Fibroblast of skin of back (primary cell): ENCODE data around the gene TMEM125.
A peak's percentile ranks its signal among the peaks of the same experiment; 100 is the strongest.

Experiments
- DNase-seq: peaks from one replicate; pipeline ENCODE4 v3.0.0-alpha.2; 2013

The TMEM125 gene

GRCh38 chr1:43274804-43275180 is 5.0 kb downstream of the TMEM125 start:
- no peak for DNase-seq

- DNase-seq, result no peak
These were observed 6.2 kb downstream of the TMEM125 start for GRCh38 chr1:43275826-43276620.

DNA sequence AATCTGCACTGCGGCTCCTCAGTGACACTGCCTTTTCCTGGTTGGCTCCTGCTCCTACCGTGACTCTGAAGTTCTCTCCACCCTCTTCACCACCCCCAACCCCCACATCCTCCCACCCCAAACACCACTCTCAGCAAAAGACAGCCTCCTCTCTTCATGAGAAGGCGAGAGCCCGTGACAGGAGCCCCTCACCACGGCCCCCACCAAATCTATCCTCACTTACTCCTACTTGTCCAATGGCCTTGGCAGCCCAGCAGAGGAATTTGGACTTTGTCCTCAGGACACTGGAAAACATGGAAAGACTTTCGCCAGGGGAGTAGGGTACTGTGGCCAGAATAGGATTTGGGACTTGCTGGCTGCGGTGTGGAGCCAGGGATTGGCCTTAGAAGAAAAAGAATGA is 6.9 kb downstream of the TMEM125 start:
- no peak for DNase-seq

- no peak for DNase-seq
These were observed 7.5 kb downstream of the TMEM125 start for GRCh38 chr1:43277116-43277876.

GRCh38 chr1:43279161-43279560 is 9.4 kb downstream of the TMEM125 start:
- no peak for DNase-seq

DNA sequence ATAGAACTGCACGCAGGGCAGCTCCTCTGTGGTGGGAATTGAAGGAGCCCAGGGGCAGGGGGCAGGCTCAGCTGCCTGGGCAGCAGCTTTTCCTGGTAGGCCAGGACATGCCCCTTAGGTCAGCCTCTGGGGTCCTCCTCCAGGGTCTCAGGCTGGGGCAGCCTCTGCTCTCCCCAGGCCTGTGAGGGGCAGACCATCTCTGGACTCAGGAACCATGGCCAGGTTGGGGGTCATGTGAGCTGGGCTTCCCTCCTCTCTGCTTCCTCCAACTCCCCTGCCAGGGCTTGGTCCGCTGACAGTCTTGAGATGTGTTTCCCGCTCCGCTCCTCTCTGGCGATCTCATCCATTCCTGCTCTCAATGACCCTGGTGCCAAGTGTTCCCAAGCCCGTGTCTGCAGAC is 9.9 kb downstream of the TMEM125 start:
- DNase-seq, result no peak

- no peak for DNase-seq
These were observed 10.9 kb downstream of the TMEM125 start for GRCh38 chr1:43280692-43281091.

- no peak for DNase-seq
These were observed 12.7 kb downstream of the TMEM125 start for GRCh38 chr1:43282220-43283195.

DNA sequence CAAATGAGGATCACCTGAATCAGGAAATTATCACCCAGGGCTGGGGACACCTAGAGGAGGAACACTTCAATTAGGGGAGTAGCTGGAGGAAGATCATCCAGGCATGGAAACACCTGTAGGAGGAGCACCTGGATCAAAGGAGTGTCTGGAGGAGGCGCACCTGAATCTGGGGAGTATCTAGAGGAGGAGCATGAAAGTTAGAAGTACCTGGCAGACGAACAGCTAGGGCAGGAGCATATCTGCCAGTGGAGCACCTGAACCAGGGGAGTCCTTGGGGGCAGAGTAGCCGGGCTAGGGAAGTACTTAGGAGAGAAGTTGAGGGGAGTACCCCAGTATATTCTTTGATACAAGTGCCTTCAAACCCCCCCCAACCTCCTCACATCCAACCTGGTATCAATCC is 14.3 kb downstream of the TMEM125 start:
- no peak for DNase-seq

GRCh38 chr1:43284546-43285110 is 14.8 kb downstream of the TMEM125 start:
- DNase-seq, result no peak

GRCh38 chr1:43285269-43285990 is 15.6 kb downstream of the TMEM125 start, which contains the start of gene C1orf210:
Gene C1orf210, minus strand, starts transcription at chr1:43285581. Its CDS starts 2,311 bp downstream, at chr1:43283270.
- no peak for DNase-seq

- DNase-seq, result no peak
These were observed 16.3 kb downstream of the TMEM125 start for GRCh38 chr1:43286115-43286514.

GRCh38 chr1:43286533-43286932 is 16.8 kb downstream of the TMEM125 start:
- DNase-seq, result no peak

DNA sequence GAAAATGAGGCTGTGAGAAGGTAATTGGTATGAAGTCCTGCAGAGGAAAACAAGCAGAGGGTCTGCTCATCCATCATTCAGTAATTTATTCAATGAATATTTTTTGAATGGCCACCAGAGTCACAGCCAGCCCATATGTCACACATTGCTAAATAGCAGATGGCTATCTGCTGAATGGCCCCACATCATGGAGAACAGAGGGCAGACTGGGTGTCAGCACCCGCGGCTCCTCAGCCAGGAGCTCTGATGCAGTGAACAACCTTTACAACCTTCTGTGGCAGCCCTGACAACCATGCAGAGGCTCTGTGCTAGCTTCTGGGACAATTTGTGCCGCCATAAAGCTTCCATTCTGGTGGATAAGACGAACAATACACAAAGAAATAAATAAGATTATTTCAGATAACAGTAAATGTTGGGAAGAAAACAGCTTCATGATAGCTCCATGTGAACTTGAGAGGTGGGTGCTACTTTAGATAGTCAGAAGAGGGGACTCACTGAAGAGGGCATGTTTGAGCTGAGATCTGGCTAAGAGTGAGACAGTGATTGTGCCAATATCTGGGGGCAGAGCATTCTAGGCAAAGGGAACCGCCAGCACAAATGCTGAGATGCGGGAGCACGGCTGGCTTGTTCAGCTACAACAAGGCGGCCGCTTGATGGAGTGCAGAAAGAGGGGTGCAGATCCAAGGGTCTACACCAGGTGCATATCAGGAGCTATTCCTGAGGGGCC is 18.4 kb downstream of the TMEM125 start:
- no peak for DNase-seq

DNA sequence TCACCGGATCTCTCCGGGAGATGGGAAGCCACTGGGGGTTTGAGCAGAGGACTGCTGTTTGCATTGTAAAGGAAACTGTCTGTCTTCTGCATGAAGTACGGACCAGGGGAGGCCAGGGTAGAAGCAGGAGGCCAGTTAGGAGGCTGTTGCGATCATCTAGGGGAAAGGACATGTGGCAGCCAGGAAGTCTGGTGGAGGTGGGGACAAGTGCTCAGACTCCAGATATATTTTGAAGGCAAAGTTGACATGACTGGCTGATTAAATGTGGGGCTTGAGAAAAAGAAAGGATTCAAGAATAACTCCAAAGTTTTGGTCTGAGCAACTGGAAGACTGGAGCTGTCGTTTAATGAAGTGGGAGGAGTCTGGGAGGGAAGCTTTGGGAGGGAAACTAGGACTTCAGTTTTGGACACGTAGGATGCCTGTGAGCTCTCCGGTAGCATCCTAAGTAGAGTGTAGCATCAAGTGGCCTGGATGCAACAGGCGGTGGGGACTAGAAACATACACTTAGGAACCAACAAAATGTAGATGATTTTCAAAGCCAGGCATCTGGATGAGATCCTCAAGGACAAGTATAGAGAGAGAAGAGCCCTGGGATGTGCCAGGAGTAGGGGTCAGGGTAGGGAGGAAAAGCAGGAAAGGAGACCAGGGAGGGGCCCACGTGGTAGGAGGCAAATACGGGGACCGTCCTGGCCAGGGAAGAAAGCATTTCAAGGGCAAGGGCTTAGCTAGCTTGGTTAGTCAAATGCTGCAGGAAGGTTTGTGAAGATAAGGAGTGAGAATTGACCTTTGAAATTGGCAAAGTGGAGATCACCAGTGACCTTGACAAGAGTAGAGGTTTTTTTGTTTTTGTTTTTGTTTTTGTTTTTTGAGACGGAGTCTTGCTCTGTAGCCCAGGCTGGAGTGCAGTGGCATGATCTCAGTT is 19.3 kb downstream of the TMEM125 start:
- DNase-seq, result no peak

GRCh38 chr1:43292216-43292615 is 22.4 kb downstream of the TMEM125 start:
- DNase-seq, result no peak

DNA sequence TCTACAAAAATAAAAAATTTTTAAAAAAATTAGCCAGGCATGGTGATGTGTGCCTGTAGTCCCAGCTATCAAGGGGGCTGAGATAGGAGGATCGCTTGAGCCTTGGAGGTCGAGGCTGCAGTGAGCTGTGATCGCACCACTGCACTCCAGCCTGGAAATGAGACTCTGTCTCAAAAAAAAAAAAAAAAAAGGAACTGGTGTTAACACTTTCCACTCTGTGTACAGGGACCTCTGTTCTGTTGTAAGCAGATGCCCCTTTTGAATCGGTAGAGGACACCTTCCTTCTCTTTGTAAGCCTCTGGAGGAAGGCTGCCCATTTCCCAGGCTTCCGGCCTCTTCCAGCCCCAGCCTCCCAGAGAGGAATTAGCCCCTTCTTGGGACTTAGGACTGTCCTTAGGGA is 22.9 kb downstream of the TMEM125 start:
- DNase-seq, result no peak

DNA sequence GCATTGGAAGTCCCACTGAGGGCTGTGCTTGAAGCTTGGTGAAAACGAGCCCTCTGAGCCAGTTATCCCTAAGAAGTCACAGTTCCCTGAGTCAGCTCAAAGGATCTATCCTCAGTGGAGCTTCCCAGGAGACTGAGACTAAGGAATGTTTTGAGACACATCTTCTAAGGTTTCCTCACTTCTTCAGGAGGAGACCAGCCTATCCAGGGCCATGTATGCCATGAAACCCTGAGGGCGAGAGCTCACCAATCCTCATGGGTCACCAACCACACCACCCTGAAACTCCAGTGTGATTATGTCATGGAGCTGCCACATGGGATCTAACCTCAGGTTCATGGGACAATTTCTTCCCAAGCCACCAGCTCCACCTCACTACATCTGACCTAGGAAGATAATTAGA is 23.4 kb downstream of the TMEM125 start:
- DNase-seq, result peak; percentile 28

DNA sequence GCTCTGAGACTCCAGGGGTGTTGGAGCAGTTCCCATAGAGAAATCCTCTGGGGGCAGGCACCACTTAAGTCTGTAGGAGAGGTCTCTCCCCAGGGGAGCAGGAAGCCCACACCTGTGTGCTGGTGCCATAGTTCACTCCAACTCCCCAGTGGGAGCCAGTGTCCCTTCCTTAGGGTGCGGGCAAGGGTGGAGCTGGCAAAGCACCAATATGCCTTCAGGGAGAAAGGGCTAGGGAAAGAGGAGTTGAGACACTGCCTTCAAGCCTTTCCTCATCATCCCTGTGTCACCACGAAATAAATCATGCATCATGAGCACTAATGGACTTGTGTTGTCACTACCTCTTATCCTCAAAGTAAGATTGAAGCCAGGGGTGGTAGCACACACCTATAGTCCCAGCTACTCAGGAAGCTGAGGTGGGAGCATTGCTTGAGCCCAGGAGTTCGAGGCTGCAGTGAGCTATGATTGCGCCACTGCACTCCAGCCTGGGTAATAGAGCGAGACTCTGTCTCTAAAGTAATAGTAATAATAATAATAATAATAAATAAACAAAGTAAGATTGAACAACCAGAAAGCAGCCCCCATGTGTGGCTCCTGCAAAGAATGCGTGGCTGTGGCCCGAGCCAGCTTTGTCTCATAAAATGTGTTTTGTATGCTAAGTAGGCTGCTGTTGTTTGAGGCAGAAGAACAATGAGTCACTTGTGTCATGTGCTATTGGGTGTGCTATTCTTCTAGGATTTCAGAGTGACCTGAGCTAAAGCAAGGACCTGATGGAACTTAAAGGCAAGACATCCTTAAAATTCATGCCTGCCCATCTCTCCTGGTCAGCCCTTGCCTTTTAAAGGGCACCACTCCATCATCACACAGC is 24.3 kb downstream of the TMEM125 start:
- DNase-seq, result peak; percentile 40
